Uterus (tissue), 4 donors: ENCODE measurements around the gene TMEM88. TPM values are rescaled to one million over a fixed set of nuclear protein-coding genes. Genes with fewer than 3 reads are reported as not detected.

Experiments used
- DNase-seq, 2 donors: peaks; one replicate each; pipeline ENCODE4 v3.0.0-alpha.2; 2019 to 2020
- H3K27ac ChIP-seq, 2 donors: fragments of 200-600 bp; sonication (generic); 1 replicate in 1 of 2; 2 replicates in 1 of 2; pipeline ENCODE4 v1.5.1; 2016 to 2018
- H3K27me3 ChIP-seq, 2 donors: fragments of 200-600 bp; sonication (generic); one replicate each; pipeline ENCODE4 v1.5.1; 2018 to 2019; ENCODE audit warnings: control low read depth in 1 of 2
- H3K36me3 ChIP-seq, 2 donors: fragments of 200-600 bp; sonication (generic); one replicate each; pipeline ENCODE4 v1.5.1; 2019; ENCODE audit warnings: control low read depth in 1 of 2
- H3K4me1 ChIP-seq, 2 donors: fragments of 200-600 bp; sonication (generic); one replicate each; pipeline ENCODE4 v1.5.1; 2018 to 2019; ENCODE audit warnings: control low read depth in 1 of 2
- H3K4me3 ChIP-seq, 2 donors: fragments of 200-600 bp; sonication (generic); 1 replicate in 1 of 2; 2 replicates in 1 of 2; pipeline ENCODE4 v1.5.1; 2018 to 2019; ENCODE audit warnings: mild to moderate bottlenecking in 1 of 2
- H3K9me3 ChIP-seq, 2 donors: fragments of 200-600 bp; sonication (generic); one replicate each; pipeline ENCODE4 v1.5.1; 2019; ENCODE audit warnings: control low read depth in 1 of 2
- POLR2A ChIP-seq, 2 donors: fragments of 450-650 bp; IDR thresholded peaks; one replicate each; pipeline ENCODE4 v1.6.1; 2016; ENCODE audit warnings: antibody characterized with exemption in 2 of 2, mild to moderate bottlenecking in 1 of 2, moderate library complexity in 1 of 2
- intact Hi-C: fragments of 100-400 bp; cut with DNase I; formaldehyde crosslinking; loops from one replicate; pipeline ENCODE4 v1.15.1; 2023; ENCODE audit warnings: low total_unique reads
- total RNA-seq, 4 donors: library from RNA; depleted of rRNA in 3 of 4; stranded (reverse); fragments of >200 nt in 3 of 4; gene quantifications; one replicate each; pipeline versions ENCODE4 v1.1.0 to v1.2.4, GENCODE V29; 2014 to 2023
- TF ChIP-seq, protein P1 (sequence below), 4 experiments: fragments of 200-600 bp in 2 of 4; fragments of 450-650 bp in 2 of 4; sonication (generic) in 2 of 4; IDR thresholded peaks; one replicate each; pipeline ENCODE4 v1.5.1; 2016 to 2019; ENCODE audit warnings: antibody characterized with exemption in 4 of 4, mild to moderate bottlenecking in 2 of 4, moderate library complexity in 1 of 4
- donor health status: DM: yes; HTN: yes; CAD: no.

TMEM88 gene
- total RNA-seq, 4 donors from 2014 or later = 7.3 to 68.1 (median 28.1) TPM

DNA sequence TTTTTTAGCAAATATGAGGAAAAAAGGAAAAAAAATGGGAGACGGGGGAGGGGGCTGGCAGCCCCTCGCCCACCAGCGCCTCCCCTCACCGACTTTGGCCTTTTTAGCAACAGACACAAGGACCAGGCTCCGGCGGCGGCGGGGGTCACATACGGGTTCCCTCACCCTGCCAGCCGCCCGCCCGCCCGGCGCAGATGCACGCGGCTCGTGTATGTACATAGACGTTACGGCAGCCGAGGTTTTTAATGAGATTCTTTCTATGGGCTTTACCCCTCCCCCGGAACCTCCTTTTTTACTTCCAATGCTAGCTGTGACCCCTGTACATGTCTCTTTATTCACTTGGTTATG, 1.2 kb upstream of the TMEM88 start:
- Histone ChIP-seq H3K4me1 (peaks cover 0 to 6% of the 10 kb centered on the region in 2 donors), H3K27ac (no peak overlapping the region), H3K9me3 (no peaks in the 10 kb centered on the region), H3K4me3 (no peak overlapping the region), H3K27me3 (no peaks in the 10 kb centered on the region), H3K36me3 (no peaks in the 10 kb centered on the region)
- intact Hi-C loops = no loop called here
- DNase-seq = peak in 1 of 2 donors; percentile 29
- TF ChIP-seq, protein P1, sequence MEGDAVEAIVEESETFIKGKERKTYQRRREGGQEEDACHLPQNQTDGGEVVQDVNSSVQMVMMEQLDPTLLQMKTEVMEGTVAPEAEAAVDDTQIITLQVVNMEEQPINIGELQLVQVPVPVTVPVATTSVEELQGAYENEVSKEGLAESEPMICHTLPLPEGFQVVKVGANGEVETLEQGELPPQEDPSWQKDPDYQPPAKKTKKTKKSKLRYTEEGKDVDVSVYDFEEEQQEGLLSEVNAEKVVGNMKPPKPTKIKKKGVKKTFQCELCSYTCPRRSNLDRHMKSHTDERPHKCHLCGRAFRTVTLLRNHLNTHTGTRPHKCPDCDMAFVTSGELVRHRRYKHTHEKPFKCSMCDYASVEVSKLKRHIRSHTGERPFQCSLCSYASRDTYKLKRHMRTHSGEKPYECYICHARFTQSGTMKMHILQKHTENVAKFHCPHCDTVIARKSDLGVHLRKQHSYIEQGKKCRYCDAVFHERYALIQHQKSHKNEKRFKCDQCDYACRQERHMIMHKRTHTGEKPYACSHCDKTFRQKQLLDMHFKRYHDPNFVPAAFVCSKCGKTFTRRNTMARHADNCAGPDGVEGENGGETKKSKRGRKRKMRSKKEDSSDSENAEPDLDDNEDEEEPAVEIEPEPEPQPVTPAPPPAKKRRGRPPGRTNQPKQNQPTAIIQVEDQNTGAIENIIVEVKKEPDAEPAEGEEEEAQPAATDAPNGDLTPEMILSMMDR (IDR thresholded peaks at IDR 0.05) = no peak
- no peak for TF ChIP-seq POLR2A (IDR thresholded peaks at IDR 0.05)

DNA sequence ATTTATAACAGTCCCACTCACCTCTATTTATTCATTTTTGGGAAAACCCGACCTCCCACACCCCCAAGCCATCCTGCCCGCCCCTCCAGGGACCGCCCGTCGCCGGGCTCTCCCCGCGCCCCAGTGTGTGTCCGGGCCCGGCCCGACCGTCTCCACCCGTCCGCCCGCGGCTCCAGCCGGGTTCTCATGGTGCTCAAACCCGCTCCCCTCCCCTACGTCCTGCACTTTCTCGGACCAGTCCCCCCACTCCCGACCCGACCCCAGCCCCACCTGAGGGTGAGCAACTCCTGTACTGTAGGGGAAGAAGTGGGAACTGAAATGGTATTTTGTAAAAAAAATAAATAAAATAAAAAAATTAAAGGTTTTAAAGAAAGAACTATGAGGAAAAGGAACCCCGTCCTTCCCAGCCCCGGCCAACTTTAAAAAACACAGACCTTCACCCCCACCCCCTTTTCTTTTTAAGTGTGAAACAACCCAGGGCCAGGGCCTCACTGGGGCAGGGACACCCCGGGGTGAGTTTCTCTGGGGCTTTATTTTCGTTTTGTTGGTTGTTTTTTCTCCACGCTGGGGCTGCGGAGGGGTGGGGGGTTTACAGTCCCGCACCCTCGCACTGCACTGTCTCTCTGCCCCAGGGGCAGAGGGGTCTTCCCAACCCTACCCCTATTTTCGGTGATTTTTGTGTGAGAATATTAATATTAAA, 638 bp upstream of the TMEM88 start:
- H3K9me3 ChIP-seq = no peaks in the 10 kb centered on the region
- DNase-seq = peak in 1 of 2 donors; percentile 17
- no peaks in the 10 kb centered on the region for H3K36me3 ChIP-seq
- peak overlapping the region; percentile 90 to 98 for H3K27ac ChIP-seq
- no peaks in the 10 kb centered on the region for H3K27me3 ChIP-seq
- peak overlapping the region in 1 of 2 donors; percentile 6 for H3K4me3 ChIP-seq
- intact Hi-C loops = no loop called here
- peaks cover 0 to 9% of the 10 kb centered on the region in 2 donors for H3K4me1 ChIP-seq
- TF ChIP-seq, protein P1 (IDR thresholded peaks at IDR 0.05) = no peak
- TF ChIP-seq POLR2A (IDR thresholded peaks at IDR 0.05) = no peak

DNA sequence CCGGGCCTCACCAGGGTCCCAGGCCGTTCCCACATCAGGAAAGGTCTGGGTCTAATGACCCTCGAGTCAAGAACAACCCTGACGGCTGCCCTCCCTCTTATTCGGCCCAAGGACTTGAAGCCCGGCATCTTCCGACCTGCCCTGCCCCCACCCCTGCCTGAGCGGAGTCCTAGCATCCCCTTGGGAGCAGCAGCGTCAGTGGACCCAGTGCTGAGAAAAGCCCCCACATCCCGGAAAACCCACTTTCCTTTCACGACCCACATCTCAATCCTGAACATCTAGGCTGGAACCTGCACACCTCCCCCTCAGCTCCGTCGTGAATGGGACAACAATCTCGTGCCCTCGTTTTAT, 769 bp downstream of the TMEM88 start:
- no peaks in the 10 kb centered on the region for H3K9me3 ChIP-seq
- peaks cover 0 to 9% of the 10 kb centered on the region in 2 donors for H3K4me1 ChIP-seq
- no peaks in the 10 kb centered on the region for H3K27me3 ChIP-seq
- DNase-seq = peak in 1 of 2 donors; percentile 55
- H3K36me3 ChIP-seq = no peaks in the 10 kb centered on the region
- intact Hi-C loops = no loop called here
- H3K27ac ChIP-seq = peak overlapping the region; percentile 90 to 98
- H3K4me3 ChIP-seq = peak overlapping the region; percentile 6 to 10
- TF ChIP-seq, protein P1 (IDR thresholded peaks at IDR 0.05) = no peak
- no peak for TF ChIP-seq POLR2A (IDR thresholded peaks at IDR 0.05)

DNA sequence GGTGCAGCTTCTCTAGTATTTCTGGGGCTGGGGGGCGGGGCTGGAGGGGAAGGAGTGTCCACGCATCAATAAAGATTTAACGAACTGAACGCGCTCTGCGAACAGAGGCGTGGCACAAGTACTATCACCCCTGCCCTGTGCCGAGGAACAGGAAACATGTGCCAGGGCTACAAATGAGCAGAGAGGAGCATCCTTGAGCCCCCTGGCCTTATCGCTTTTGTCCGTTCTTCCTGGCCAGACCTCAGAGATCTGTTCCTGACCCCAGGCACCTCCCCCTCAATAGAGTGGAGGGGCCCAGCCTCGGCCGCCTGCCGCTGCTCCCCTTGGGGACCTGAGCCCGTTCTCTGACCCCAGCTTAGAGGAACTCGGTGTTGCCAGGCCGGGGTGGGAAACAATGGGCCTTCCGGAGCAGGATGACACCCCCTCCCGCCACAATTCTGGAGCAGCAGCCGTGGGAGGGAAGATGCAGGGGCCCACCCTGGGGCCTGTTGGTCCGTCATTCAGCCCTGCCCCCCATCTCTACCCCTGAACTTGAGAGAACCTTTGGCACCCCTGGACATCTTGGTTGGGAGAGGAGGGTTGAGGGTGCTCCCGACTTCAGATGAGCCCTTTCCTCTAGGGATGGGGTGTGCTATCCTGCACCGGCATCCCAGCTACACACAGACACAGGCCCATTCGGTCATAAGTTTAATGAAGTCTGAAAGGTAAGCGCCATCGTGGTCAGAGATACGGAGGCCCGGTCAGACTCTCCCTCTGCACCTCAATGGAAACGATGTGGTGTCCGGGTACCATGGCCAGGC, 1.3 kb downstream of the TMEM88 start:
- TF ChIP-seq, protein P1 (IDR thresholded peaks at IDR 0.05) = no peak
- TF ChIP-seq POLR2A (IDR thresholded peaks at IDR 0.05) = no peak
- peak overlapping the region; percentile 90 to 98 for H3K27ac ChIP-seq
- H3K36me3 ChIP-seq = no peaks in the 10 kb centered on the region
- intact Hi-C loops = no loop called here
- DNase-seq = peak; percentile 62 to 76
- no peaks in the 10 kb centered on the region for H3K9me3 ChIP-seq
- peak overlapping the region; percentile 58 to 80 for H3K4me3 ChIP-seq
- peaks cover 0 to 9% of the 10 kb centered on the region in 2 donors for H3K4me1 ChIP-seq
- no peaks in the 10 kb centered on the region for H3K27me3 ChIP-seq
